GM18526 (cell line): Measurements from ENCODE around the gene TOP2B.

ENCODE experiments used
- POLR2A ChIP-seq: IDR thresholded peaks from 3 replicates; pipeline ENCODE4 v1.6.1; 2011; ENCODE audit not compliant: insufficient read length; ENCODE audit errors: extremely low read depth

TOP2B gene

GRCh38 chr3:25664812-25665314, at the start of gene TOP2B:
Gene TOP2B, minus strand, starts transcription at chr3:25664907. Its CDS starts 610 bp downstream, at chr3:25664297.
- TF ChIP-seq POLR2A: peak; percentile 80

- TF ChIP-seq POLR2A: no peak
Observed at GRCh38 chr3:25713341-25713985, 48.8 kb upstream of the TOP2B start.

DNA sequence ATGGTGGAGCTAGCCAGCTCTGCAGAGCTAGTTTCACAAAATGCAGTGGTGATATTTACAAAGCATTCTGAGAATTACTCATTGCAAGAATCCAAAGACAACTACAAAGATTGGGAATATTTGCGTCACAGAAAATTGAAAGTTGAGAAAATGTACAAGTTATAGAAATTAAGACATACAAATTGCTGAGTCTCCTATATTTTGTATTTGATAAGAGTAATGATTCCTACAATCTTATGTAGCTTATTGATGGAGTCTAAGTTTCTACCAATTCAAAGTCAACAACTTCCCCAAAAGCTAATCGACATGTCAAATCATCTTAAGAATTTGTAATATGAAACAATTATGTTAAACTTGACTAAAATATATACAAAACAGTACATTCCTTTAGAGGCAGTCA, 46.4 kb upstream of the TOP2B start:
- TF ChIP-seq POLR2A: no peak

DNA sequence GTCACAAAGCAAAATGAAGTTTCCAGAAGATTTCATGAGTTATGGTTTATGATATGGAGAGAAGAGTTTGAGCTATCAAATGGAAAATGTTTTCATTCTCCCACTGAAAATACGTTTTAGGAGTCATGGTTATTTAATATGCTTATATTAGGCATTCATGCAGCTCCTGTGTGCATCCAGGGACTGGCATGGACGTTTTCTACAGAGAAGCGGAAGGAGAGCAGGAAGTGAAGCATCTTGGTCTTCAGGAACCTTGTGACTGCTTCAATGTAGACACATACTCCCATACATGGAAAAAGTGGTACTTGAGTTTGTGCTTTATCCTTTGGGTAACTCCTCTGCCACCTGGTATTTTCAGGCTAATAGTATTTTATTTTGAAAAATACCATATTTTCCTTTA, 43.3 kb upstream of the TOP2B start:
- TF ChIP-seq POLR2A: no peak

- TF ChIP-seq POLR2A: no peak
Observed at GRCh38 chr3:25707268-25707926, 42.7 kb upstream of the TOP2B start.

DNA sequence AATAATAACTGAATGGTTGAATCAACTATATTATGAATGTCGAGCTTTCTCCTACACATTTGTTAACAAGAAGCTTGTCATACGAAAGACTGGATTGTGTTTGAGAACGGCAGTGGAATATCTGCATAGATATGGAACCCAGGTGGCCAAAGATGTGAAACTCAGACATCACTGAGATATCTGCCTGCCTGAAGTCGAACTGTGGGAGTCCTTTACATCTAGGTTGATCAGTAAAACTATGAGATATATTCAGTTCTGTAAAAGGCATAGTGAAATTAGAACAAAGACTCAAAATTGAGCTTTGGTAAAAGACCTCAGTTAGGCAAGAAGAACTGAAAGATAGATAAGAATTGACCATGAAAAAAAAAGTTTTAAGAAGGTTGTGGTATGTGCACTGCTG, 41.5 kb upstream of the TOP2B start:
- no peak for TF ChIP-seq POLR2A

DNA sequence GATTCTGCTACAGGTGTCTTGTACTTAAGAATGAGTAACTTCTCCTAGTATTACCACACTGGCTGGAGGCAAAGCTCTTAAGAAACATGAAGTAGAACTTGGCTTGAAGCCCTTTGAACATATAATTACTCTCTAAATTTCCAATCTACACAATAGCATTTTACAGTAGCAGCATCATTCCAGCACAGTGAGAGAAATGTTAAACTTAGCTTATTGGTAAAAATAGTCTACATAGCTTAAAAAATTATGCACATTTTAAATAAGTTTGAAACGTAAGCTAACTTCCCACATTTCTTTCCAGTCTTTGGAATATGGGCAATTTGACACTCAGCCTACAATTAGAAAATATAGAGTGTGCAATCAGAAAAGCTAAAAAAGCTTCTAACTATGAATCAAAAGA, 32.8 kb upstream of the TOP2B start:
- TF ChIP-seq POLR2A: no peak

DNA sequence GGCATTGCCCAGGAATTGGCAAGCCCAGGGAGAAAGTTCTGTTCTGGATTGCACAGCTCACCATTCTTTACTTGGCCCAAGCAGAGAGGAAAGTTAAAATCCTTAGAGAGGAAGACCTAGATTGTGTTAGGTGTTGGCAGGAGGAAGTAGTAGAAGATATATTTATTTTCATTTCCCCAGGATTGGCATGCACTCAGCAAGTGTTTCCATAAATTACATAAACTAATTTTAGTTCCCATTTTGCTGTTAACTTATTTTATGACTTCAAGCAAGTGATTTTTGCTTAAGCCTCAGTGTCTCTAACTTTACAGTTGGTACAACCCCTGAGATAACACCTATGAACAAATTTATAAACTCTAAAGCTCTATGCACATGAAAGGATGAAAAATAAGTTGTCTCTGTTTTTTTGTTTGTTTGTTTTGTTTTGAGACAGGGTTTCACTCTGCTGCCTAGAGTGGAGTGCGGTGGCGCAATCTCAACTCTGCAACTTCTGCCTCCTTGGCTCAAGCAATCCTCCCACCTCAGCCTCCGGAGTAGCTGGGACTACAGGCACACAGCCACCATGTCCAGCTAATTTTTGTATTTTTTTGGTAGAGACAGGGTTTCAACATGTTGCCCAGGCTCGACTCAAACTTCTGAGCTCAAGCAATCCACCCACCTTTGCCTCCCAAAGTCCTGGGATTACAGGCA, 31.2 kb upstream of the TOP2B start:
- no peak for TF ChIP-seq POLR2A

GRCh38 chr3:25693238-25693637, 28.5 kb upstream of the TOP2B start:
- no peak for TF ChIP-seq POLR2A

- TF ChIP-seq POLR2A: no peak
Observed at GRCh38 chr3:25692341-25692740, 27.6 kb upstream of the TOP2B start.

- no peak for TF ChIP-seq POLR2A
Observed at GRCh38 chr3:25690768-25691533, 26.2 kb upstream of the TOP2B start.

- no peak for TF ChIP-seq POLR2A
Observed at GRCh38 chr3:25689226-25689625, 24.5 kb upstream of the TOP2B start.

DNA sequence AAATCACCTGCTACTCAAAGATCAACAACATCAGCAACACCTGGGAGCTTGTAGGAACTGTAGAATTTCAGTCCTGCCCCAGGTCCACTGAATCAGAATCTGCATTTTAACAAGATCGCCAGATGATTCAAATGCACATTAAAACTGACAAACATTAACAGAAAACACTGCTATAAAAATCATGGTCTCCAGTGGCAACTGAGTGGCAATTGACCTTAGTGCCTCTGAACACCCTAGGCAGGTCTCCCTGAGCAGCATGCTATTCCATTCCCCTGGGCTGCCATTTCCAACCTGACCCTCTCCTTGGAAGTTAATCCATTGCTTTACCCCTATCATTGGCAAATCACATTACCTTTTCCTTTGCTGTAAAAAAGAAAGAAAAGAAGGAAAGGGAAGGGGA, 23.0 kb upstream of the TOP2B start:
- no peak for TF ChIP-seq POLR2A

- TF ChIP-seq POLR2A: no peak
Observed at GRCh38 chr3:25686766-25687165, 22.1 kb upstream of the TOP2B start.

GRCh38 chr3:25683882-25684281, 19.2 kb upstream of the TOP2B start:
- TF ChIP-seq POLR2A: no peak
